HG03095 (cell line): Measurements from ENCODE around the gene HEXIM1.

ENCODE experiments used
- ATAC-seq: cut with Tn5 transposase; IDR thresholded peaks from one replicate; pipeline ENCODE4 v1.9.1; 2021; ENCODE audit warnings: moderate library complexity; ENCODE audit not compliant: unreplicated experiment

The HEXIM1 gene

GRCh38 chr17:45128989-45129388, 19.3 kb upstream of the HEXIM1 start:
- no peak for ATAC-seq

DNA sequence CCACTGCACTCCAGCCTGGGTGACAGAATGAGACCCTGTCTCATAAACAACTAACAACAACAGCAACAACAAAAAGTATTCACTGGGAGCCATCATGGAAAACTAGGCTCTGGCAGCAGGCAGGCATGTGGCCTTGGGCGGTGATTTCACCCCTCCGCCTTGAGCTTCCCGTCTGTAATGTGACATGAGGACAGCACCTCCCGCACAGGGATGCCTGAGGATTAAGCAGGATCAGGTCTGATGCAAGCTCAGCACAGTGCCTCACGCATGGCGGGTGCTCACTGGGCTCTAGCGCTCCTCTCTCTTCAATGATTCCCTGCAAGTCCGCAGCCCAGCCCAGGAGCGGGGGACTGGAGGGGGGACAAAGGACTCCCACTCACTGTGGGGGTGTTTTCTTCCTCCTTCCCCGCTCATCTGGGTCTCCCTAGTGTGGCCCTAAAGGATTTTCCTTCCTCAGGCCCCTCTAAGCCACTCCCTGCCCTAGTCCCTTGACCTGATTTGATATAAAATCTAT, 18.8 kb upstream of the HEXIM1 start:
- no peak for ATAC-seq

GRCh38 chr17:45129940-45130680, 18.2 kb upstream of the HEXIM1 start:
- ATAC-seq = no peak

GRCh38 chr17:45130681-45131615, 17.3 kb upstream of the HEXIM1 start:
- ATAC-seq = no peak

- ATAC-seq = no peak
These were observed 16.5 kb upstream of the HEXIM1 start for GRCh38 chr17:45131616-45132319.

GRCh38 chr17:45132320-45132571, 16.0 kb upstream of the HEXIM1 start, which contains the start of gene PLCD3:
TSS of gene PLCD3 (minus strand) at chr17:45132515. CDS start at chr17:45132410, 105 bp downstream.
- ATAC-seq = no peak

- ATAC-seq = no peak
These were observed 15.5 kb upstream of the HEXIM1 start for GRCh38 chr17:45132572-45133463.

DNA sequence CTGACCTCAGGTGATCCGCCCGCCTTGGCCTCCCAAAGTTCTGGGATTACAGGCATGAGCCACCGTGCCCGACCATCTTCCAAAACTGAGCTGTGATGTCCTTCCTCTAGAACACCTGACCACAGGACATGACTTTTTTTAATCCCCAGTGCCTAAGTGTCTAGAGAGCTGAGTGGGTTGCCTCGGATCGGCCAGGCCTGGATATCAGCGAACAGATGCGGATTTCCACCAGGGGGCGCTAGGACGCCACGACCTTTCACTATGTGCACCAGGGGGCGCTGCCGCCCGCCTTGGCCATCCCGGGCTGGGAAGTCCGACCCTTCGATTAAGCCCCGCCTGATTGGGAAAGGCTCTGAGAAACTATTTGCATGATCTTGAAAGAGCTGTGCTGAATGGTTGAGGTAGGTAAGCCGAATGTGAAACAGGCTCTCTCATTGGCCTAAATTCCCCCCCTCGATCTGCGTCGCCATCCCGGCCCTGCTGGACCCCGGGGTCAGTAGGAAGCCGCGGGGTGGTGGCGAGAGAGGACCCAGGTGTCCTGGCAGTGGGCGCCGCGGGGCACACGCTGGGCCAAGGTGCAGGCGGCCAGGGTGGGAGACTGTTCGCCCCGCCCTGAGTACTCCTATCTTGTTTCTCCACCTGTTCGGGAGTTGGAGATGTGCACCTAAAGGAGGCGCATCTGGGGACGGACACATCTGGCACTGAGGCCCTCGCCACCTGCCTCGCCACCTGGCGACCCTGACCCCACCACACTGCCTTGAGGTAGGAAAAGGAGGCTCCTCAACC, 12.9 kb upstream of the HEXIM1 start, which contains the start of gene ACBD4:
TSS of gene ACBD4 (plus strand) at position 496 of the 786 bp plus-strand sequence. CDS start 458 bp downstream, outside the sequence.
- peak; percentile 59 for ATAC-seq

GRCh38 chr17:45135978-45136791, 12.1 kb upstream of the HEXIM1 start:
- ATAC-seq = no peak

- ATAC-seq = no peak
These were observed 11.3 kb upstream of the HEXIM1 start for GRCh38 chr17:45136846-45137560.

DNA sequence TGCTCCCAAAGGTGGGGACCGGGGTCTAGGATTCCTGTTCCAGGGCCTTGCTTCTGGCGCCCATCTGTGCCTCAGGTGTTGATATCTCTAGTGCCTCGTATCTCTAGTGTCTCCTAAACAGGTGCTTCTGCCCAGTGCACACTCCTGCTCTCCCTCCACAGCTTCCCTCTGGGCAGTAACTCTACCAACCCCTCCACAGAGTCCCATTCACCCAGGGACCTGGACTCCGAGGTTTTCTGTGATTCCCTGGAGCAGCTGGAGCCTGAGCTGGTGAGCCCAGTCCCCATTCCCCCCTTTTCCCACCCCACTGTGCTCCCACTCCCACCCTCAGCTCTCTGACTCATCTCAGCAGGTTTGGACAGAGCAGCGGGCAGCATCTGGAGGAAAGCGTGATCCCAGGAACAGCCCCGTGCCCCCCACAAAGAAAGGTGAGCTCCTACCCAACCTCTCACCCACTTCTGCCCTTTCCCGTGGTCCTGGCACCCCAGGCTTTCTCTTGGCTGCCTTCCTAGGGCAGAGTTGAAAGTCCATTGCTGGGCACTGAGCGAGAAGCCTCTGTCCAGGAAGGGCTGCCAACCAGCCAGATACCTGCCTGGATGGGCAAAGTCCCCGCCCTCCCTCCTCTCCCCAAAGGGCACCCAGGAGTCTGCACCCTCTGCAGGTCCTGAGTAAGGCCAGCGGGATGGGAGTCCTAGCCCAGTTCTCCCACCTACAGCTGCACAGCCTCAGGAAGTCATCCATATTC, 10.5 kb upstream of the HEXIM1 start:
- ATAC-seq = no peak

GRCh38 chr17:45138911-45139532, 9.3 kb upstream of the HEXIM1 start:
- ATAC-seq = no peak

GRCh38 chr17:45139533-45139920, 8.7 kb upstream of the HEXIM1 start:
- no peak for ATAC-seq

DNA sequence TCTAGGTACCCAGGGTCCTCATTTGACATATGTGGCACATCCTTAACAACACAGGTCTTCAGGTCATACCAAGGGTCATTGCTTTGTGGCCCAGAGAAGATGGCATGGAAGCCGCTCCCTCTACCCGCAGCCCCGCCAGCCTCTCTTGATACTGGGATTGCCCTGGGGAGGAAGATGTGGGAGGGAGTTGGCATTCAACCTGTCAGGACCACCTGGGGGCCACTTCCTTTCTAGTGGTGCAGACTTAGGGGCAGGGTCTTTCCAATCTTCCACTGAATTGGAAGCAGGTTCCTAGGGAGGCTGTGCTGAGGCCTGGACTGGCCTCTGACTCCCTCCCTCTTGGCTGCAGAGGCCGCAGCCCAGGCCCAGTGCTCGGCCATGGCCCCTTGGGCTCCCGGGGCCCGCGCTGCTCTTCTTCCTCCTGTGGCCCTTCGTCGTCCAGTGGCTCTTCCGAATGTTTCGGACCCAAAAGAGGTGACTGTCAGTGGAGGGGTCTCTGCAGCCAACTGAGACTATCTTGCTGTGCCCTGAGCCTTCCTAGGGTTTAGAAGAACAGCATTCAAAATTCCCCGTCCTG, 5.1 kb upstream of the HEXIM1 start:
- ATAC-seq = no peak

DNA sequence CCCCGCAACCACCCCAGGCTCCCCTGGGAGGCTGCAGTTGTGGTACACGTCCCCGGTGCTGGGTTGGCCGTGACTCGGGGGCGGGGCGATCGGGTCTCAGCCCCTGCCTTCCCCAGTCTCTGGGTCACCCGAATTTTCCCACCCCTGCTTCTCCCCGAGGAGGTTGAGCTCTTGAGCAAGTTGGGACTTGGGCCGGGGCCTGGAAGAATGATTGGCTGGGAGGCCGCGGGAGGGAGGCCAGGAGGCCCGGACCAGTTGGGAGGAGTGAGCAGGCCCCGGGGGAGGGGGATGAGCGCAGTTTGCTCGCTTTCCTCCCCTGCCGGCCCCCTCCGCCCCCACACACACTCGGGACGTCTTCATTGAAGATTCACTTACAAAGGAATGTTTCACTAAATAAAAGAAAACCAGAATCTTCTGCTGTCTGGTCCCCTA, 4.5 kb upstream of the HEXIM1 start:
- ATAC-seq = no peak
